Liver (tissue), 9 donors: ENCODE measurements around the gene GALNT9. TPM values are rescaled to one million over a fixed set of nuclear protein-coding genes. Genes with fewer than 3 reads are reported as not detected.

ENCODE experiments used
- DNase-seq: peaks from one replicate; pipeline ENCODE4 v3.0.0-alpha.2; 2017; ENCODE audit warnings: low spot score
- H3K27ac ChIP-seq, 2 donors: one replicate each; pipeline ENCODE4 v1.7.0; 2013; ENCODE audit warnings: inconsistent platforms in 2 of 2, low read length in 2 of 2, control low read depth in 1 of 2, low read depth in 1 of 2, mild to moderate bottlenecking in 1 of 2
- H3K27me3 ChIP-seq, 4 donors: one replicate each; pipeline versions ENCODE4 v1.6.1 to v1.7.0; 2013; ENCODE audit warnings: low read length in 3 of 4, inconsistent platforms in 1 of 4, mild to moderate bottlenecking in 1 of 4, moderate library complexity in 1 of 4; ENCODE audit not compliant: control insufficient read depth in 4 of 4, insufficient read depth in 4 of 4
- H3K36me3 ChIP-seq, 4 donors: one replicate each; pipeline versions ENCODE4 v1.6.1 to v1.7.0; 2013; ENCODE audit warnings: low read length in 3 of 4, mild to moderate bottlenecking in 3 of 4, low read depth in 1 of 4, moderate library complexity in 1 of 4; ENCODE audit not compliant: control insufficient read depth in 4 of 4, insufficient read depth in 3 of 4
- H3K4me1 ChIP-seq, 4 donors: one replicate each; pipeline versions ENCODE4 v1.6.1 to v1.7.0; 2013; ENCODE audit warnings: low read length in 3 of 4, mild to moderate bottlenecking in 3 of 4, moderate library complexity in 1 of 4; ENCODE audit not compliant: control insufficient read depth in 4 of 4, insufficient read depth in 4 of 4
- H3K4me3 ChIP-seq, 3 donors: one replicate each; pipeline versions ENCODE4 v1.6.1 to v1.7.0; 2013; ENCODE audit warnings: low read length in 3 of 3, control low read depth in 1 of 3, low read depth in 1 of 3, mild to moderate bottlenecking in 1 of 3
- H3K9ac ChIP-seq, 2 donors: one replicate each; pipeline ENCODE4 v1.7.0; 2013; ENCODE audit warnings: low read length in 2 of 2, mild to moderate bottlenecking in 2 of 2, moderate library complexity in 2 of 2, control low read depth in 1 of 2, low read depth in 1 of 2
- H3K9me3 ChIP-seq, 4 donors: one replicate each; pipeline versions ENCODE4 v1.6.1 to v1.7.0; 2013; ENCODE audit warnings: low read length in 3 of 4; ENCODE audit not compliant: control insufficient read depth in 4 of 4
- GABPA ChIP-seq, 2 donors: IDR thresholded peaks in 1 of 2; conservative IDR thresholded peaks in 1 of 2; 2 replicates each; pipeline ENCODE4 v1.6.1; 2016; ENCODE audit warnings: antibody characterized with exemption in 2 of 2, mild to moderate bottlenecking in 1 of 2, moderate library complexity in 1 of 2
- HNF4A ChIP-seq, 2 donors: conservative IDR thresholded peaks; 2 replicates each; pipeline ENCODE4 v1.6.1; 2016; ENCODE audit warnings: antibody characterized with exemption in 2 of 2, mild to moderate bottlenecking in 2 of 2
- HNF4G ChIP-seq: IDR thresholded peaks from 2 replicates; pipeline ENCODE4 v1.6.1; 2016; ENCODE audit warnings: antibody characterized with exemption
- JUND ChIP-seq, 2 donors: IDR thresholded peaks; 2 replicates each; pipeline ENCODE4 v1.6.1; 2016; ENCODE audit warnings: antibody characterized with exemption in 2 of 2
- NR2F2 ChIP-seq: IDR thresholded peaks from 2 replicates; pipeline ENCODE4 v1.6.1; 2016; ENCODE audit warnings: antibody characterized with exemption
- RAD21 ChIP-seq, 2 donors: IDR thresholded peaks; 2 replicates each; pipeline ENCODE4 v1.6.1; 2016; ENCODE audit warnings: antibody characterized with exemption in 2 of 2, mild to moderate bottlenecking in 2 of 2
- RXRA ChIP-seq, 2 donors: IDR thresholded peaks; 2 replicates each; pipeline ENCODE4 v1.6.1; 2017 to 2018; ENCODE audit warnings: antibody characterized with exemption in 2 of 2, mild to moderate bottlenecking in 1 of 2
- SP1 ChIP-seq: IDR thresholded peaks from 2 replicates; pipeline ENCODE4 v1.6.1; 2018; ENCODE audit warnings: antibody characterized with exemption, mild to moderate bottlenecking
- TAF1 ChIP-seq: conservative IDR thresholded peaks from 2 replicates; pipeline ENCODE4 v1.6.1; 2016; ENCODE audit warnings: antibody characterized with exemption, mild to moderate bottlenecking
- YY1 ChIP-seq: IDR thresholded peaks from 2 replicates; pipeline ENCODE4 v1.6.1; 2016; ENCODE audit warnings: antibody characterized with exemption, mild to moderate bottlenecking
- ZBTB33 ChIP-seq: IDR thresholded peaks from 2 replicates; pipeline ENCODE4 v1.6.1; 2016; ENCODE audit warnings: antibody characterized with exemption
- WGBS: extraction: QIAGEN DNeasy Blood & Tissue Kit; methylation state at CpG from one replicate; pipeline ENCODE4 v1.1.7; 2013; 5-methylcytosine and 5-hydroxymethylcytosine counted together
- polyA plus RNA-seq, 2 donors: library from polyadenylated mRNA; stranded (reverse) in 1 of 2; unstranded in 1 of 2; fragments of 200-250 nt in 1 of 2; fragments of >200 nt in 1 of 2; fragmentation: Nextera tagmentation in 1 of 2; extraction: Ambion mirVana in 1 of 2; gene quantifications; one replicate each; pipeline versions ENCODE4 v1.2.1 to v1.2.3, GENCODE V29; 2013 to 2015
- total RNA-seq, 2 donors: library from RNA; depleted of rRNA; stranded (reverse); fragments of >200 nt; gene quantifications; one replicate each; pipeline ENCODE4 v1.2.3, GENCODE V29; 2014
- TF ChIP-seq, protein P1 (sequence below): IDR thresholded peaks from 2 replicates; pipeline ENCODE4 v1.6.1; 2016; ENCODE audit warnings: antibody characterized with exemption
- TF ChIP-seq, protein P2 (sequence below): IDR thresholded peaks from 2 replicates; pipeline ENCODE4 v1.6.1; 2016; ENCODE audit warnings: antibody characterized with exemption
- TF ChIP-seq, protein P3 (sequence below): fragments of 150-350 bp; IDR thresholded peaks from 2 replicates; pipeline ENCODE4 v1.5.1; 2017; ENCODE audit warnings: improper control_type of control experiment, low read depth, low read length; ENCODE audit not compliant: missing input control
- donor health status: healthy.
- donor health status: healthy.
- donor health status: healthy.
- donor health status: healthy.
- donor health status: healthy.

The GALNT9 gene
- total and polyA plus RNA-seq, 4 donors = 0.05 to 0.25 (median 0.09) TPM; not detected in 1

DNA sequence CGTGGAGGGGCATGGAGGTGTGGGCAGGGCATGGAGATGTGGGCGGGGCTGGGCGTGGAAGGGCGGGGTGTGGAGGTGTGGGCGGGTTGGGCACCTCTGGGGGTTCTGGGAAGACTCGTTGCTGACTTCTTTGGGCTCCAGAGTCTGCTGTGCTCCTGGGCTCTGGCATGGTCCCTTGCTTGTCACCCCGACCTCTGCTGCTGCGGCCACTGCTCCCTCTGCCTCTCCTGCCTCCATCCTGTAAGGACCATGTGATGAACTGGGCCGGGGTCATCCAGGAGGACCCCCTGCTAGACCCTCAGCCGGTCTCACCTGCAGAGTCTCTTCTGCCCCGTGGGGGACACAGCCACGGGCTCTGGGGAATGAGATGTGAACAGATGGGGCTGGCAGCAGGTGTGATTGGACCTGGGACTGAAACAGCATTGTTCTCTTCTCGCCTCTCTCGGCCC lies 169.8 kb downstream of the GALNT9 start:
- Histone ChIP-seq H3K9me3 (no peaks in the 10 kb centered on the region), H3K4me1 (peaks cover 2 to 14% (median 11%) of the 10 kb centered on the region in 4 donors), H3K4me3 (no peak overlapping the region), H3K27me3 (no peaks in the 10 kb centered on the region), H3K36me3 (peaks cover 0 to 7% (median 0%) of the 10 kb centered on the region in 4 donors), H3K27ac (no peak overlapping the region), H3K9ac (no peak overlapping the region)
- no peak for DNase-seq
- WGBS = 88% methylated on average over 14 of the region's 14 CpGs
- TF ChIP-seq RAD21 (IDR thresholded peaks at IDR 0.05) = no peak
- TF ChIP-seq, protein P1, sequence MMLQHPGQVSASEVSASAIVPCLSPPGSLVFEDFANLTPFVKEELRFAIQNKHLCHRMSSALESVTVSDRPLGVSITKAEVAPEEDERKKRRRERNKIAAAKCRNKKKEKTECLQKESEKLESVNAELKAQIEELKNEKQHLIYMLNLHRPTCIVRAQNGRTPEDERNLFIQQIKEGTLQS = no peak

DNA sequence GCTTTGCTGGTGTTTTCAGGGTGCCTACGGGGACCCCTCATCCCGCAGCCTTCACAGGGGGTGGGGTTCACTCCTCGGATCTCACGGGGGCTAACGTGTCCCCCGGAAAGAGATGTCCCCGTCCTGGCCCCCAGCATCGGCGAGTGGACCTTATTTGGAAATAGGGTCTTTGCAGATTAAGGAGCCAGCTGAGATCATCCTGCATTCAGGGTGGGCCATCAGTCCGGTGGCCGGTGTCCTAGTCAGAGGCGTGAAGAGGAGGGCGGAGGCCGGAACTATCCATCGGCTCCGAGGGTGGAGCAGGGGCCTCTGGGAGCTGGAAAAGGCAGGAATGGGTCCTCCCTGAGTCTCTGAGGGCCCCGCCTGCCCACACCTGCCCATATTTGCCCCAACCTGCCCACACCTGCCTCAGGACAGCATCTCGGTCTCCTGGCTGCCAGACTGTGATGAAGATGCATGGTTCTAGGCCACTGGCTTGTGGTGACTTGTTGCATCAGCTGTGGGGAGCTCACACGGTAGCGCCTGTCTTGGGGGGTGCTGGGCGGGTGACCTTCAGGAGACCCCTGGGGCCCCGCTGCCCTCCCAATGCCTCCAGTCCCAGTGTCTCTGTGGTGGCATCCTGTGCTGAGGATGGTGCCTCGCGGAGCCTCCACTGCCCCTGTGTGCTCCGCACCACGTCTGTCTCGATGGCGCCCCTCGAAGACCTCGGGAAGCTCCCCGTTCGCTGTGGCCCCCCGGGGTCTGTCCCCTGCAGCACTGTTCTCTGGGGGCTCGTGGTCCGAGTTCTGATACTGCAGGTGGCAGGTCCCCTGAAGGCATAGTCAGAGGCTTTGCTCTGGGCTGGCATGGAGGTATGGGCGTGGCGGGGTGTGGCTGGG lies 170.5 kb downstream of the GALNT9 start:
- H3K9ac ChIP-seq = no peak overlapping the region
- peaks cover 0 to 7% (median 0%) of the 10 kb centered on the region in 4 donors for H3K36me3 ChIP-seq
- no peak overlapping the region for H3K4me3 ChIP-seq
- no peak overlapping the region for H3K27ac ChIP-seq
- H3K9me3 ChIP-seq = no peaks in the 10 kb centered on the region
- no peaks in the 10 kb centered on the region for H3K27me3 ChIP-seq
- H3K4me1 ChIP-seq = peaks cover 2 to 16% (median 13%) of the 10 kb centered on the region in 4 donors
- 96% methylated on average over 37 of the region's 37 CpGs for WGBS
- TF ChIP-seq GABPA (IDR thresholded peaks at IDR 0.05 in 1 of 2, conservative IDR thresholded peaks at IDR 0.05 in 1 of 2) (no peak), JUND (IDR thresholded peaks at IDR 0.05) (no peak), HNF4G (no peak), RXRA (IDR thresholded peaks at IDR 0.05) (no peak), ZBTB33 (no peak), YY1 (no peak), NR2F2 (no peak), RAD21 (IDR thresholded peaks at IDR 0.05) (no peak), TAF1 (no peak), HNF4A (conservative IDR thresholded peaks at IDR 0.05) (no peak), SP1 (no peak)
- TF ChIP-seq, protein P2, sequence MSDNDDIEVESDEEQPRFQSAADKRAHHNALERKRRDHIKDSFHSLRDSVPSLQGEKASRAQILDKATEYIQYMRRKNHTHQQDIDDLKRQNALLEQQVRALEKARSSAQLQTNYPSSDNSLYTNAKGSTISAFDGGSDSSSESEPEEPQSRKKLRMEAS = no peak
- TF ChIP-seq, protein P3, sequence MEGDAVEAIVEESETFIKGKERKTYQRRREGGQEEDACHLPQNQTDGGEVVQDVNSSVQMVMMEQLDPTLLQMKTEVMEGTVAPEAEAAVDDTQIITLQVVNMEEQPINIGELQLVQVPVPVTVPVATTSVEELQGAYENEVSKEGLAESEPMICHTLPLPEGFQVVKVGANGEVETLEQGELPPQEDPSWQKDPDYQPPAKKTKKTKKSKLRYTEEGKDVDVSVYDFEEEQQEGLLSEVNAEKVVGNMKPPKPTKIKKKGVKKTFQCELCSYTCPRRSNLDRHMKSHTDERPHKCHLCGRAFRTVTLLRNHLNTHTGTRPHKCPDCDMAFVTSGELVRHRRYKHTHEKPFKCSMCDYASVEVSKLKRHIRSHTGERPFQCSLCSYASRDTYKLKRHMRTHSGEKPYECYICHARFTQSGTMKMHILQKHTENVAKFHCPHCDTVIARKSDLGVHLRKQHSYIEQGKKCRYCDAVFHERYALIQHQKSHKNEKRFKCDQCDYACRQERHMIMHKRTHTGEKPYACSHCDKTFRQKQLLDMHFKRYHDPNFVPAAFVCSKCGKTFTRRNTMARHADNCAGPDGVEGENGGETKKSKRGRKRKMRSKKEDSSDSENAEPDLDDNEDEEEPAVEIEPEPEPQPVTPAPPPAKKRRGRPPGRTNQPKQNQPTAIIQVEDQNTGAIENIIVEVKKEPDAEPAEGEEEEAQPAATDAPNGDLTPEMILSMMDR = no peak
- TF ChIP-seq, protein P1 = no peak
- DNase-seq = no peak
